GM21825 (cell line): ENCODE results near the gene SLC26A2.

Source experiments
- ATAC-seq: cut with Tn5 transposase; IDR thresholded peaks from one replicate; pipeline ENCODE4 v1.9.1; 2021; ENCODE audit warnings: mild to moderate bottlenecking, moderate library complexity; ENCODE audit not compliant: unreplicated experiment

SLC26A2 gene

DNA sequence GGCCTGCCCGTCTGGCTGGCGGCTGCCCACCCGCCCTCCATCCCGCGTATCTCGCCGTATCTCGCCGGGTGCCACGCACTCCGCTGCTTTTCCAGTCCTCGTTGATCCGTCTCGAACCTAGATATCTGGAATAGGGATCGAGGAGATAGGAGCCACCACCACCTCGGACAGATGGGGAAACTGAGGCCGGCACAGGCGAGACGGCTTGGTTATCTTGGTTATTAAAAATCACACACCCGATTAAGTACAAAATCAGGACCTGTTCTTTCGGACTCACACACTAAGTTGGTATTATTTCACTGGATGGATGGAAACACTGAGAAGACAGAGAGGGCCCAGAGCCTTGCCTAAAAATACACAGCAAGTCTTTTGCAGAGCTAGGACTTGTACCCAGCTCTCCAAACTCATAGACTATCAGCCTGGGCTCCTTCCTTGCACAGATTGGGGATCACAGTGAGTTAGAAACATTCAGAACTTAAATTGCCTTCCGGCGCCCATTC is 678 bp downstream of the SLC26A2 start:
- ATAC-seq = no peak

DNA sequence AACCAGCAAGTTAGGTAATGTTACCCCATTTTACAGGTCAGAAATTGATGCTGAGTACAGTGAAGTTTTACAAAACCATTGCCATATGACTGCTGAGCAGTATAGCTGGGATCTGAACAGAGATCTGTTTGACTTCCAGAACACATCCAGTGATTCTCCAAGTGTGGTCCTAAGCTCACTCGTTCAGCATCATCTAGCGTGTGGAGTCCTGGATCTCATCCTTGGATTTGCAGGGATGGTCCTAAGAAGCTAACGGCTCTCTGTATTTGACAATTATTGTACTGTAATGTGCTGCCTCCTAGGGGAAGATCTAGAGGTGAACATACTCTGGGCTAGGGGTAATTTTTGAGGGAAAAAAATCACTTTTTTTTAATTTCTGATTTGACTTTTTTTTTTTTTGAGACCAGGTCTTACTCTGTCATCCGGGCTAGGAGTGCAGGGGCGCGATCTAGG is 1.4 kb downstream of the SLC26A2 start:
- ATAC-seq = no peak

- ATAC-seq = no peak
Observed at GRCh38 chr5:149962601-149963300, 2.2 kb downstream of the SLC26A2 start.

DNA sequence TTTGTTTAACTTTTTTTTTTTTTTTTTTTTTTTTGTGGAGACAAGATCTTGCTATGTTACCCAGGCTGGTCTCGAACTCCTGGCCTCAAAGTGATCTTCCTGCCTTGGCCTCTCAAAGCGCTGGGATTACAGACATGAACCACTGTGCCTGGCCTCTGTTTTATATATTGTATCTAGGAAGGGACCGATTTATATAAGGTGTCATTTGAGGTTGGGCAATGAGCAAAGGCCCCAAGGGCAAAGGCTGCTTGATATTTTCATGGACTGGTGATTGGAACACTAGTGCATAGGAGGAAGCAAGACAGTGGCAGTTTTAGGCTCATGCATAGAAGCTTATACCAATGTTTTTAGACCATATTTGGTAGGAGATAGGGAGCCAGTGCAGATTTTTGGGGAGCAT is 3.2 kb downstream of the SLC26A2 start:
- no peak for ATAC-seq

- no peak for ATAC-seq
Observed at GRCh38 chr5:149966946-149967345, 6.4 kb downstream of the SLC26A2 start.

GRCh38 chr5:149969181-149969930 is 8.8 kb downstream of the SLC26A2 start:
- ATAC-seq = no peak

DNA sequence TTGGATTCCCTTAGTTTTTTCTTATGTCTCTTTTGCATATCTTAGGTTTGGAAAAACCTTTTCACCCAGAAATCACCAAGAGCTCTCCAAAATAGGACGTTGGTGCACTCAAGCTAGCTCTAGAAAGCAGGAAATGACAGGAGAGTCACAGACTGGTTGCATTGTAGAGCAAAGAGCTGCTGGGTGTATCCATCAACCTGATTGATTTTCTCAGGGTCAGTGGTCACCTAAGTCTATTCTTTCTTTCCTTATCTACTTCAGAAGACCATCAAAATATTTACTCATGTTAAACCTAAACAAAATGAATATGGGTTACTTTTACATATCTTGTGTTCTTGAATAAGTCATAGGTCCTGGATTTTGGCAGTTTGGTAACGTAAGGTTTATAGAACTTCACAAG is 14.9 kb downstream of the SLC26A2 start:
- ATAC-seq = no peak

- ATAC-seq = no peak
Observed at GRCh38 chr5:149979896-149980295, 19.3 kb downstream of the SLC26A2 start.

GRCh38 chr5:149981206-149981605 is 20.6 kb downstream of the SLC26A2 start:
- no peak for ATAC-seq

- ATAC-seq = no peak
Observed at GRCh38 chr5:149982505-149982904, 21.9 kb downstream of the SLC26A2 start.

DNA sequence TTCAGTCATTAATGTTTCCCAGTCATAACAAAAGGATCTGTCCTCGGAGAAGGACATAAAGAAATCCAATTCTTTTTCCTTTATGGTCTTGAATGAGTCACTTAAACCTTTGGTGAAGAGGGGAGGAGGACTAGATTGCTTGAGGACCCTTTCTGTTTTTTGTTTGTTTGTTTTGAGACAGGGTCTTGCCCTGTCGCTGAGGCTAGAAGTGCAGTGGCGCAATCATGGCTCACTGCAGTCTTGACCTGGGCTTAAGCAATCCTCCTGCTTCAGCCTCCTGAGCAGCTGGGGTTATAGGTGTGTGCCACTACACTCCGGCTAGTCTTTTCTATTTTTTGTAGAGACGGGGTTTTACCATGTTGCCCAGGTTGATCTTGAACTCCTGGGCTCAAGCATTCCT is 27.6 kb downstream of the SLC26A2 start:
- no peak for ATAC-seq

DNA sequence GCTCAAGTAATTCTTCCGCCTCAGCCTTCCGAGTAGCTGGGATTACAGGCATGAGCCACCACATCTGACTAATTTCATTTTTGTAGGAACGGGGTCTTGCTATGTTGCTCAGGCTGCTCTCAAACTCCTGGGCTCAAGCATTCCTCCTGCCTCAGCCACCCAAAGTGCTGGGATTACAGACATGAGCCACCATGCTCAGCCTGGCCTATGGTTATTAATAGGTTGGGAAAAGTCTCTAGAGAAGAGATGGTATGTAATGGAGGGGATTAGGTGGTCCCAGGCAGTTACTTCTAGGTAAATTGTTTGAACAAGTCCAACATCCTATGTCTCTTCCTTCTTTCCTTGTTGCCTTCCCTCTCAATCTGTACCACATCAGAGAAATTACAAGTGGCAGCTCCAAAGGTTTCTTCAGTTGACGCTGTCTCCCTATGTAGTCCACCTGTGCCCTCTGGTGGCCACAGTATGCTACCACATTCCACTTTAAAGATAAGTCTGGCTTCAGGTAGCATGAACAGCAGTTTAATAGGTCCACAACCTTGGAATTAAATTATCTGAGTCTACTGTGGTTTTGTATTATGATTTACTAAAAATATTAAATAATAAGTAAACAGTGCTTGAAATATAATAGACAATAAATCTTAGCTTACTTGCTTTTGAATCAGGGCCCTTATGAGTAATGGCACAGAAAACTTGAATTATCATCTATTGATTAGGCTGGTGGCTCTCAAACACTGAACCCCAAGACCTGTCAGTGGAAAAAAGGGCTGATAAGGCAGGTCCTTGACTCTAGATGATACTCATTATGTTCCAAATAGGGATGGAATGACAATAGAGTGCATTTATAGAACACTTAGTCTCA is 30.2 kb downstream of the SLC26A2 start:
- no peak for ATAC-seq

DNA sequence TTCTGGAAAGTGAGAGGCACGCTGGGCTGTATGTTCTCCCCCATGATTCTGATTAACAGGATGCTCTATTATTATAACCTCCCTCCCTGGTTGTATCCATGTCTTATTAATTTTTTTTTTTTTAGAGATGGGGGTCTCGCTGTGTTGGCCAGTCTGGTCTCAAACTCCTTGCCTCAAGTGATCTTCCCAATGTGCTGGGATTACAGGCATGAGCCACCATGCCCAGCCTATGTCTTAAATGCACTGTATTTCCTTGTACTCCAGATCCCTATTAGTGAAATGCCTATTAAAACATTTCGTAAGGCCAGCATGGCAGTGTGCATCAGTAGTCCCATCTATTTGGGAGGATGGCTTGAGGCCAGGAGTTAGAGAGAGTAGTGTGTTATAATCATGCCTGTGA is 32.9 kb downstream of the SLC26A2 start:
- no peak for ATAC-seq

GRCh38 chr5:149995385-149996204 is 35.0 kb downstream of the SLC26A2 start:
- no peak for ATAC-seq

DNA sequence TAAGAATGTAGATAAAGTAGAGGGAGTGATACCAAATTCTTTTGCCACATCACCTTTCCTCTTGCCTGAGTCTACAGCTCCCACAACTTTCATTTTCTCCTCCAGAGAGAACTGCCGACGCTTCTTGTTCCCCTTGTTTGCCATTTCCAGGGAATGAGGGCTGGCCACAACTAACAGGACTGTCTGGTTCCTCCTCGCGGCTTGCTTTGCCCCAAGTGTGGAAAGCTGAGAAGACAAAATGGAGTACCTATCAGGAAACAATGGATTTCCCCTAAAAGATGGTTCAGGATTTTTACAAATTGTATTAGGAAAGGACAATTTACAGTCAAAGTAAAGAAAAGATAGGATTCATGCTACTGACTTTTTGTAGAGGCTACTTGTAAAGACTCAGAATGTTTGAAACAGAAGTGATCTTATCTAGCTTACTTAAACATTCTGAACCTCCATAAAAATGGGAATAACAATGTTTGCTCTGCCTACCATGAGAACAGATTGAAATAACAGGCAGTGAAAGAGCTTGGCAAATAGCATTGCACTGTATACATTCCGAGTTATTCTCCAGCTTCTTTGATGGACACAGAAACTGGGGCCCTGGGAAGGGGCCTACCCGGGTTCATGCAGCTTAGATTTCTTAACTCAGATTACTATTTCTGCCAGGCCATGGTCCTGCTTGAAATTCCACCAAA is 35.8 kb downstream of the SLC26A2 start:
- no peak for ATAC-seq

DNA sequence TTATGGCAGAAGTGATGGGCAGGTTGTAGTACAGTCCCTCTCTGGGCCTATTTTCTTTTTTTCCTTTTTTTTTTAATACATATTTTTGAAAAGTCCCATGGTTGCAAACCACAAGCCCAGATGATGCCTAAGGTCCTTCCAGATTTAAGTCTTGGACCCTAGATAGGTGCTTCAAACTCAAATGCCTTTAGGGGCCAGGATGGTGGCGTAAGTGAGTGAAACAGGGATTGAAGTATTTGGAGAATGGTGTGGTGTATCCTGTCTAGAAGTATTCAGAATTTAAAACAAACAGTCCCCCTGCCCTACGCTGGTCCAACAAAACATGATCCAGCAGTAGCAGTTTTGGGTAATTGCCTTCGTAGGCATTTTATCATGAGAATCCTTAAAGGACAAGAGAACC is 37.7 kb downstream of the SLC26A2 start:
- no peak for ATAC-seq

GRCh38 chr5:149999359-149999758 is 38.8 kb downstream of the SLC26A2 start:
- ATAC-seq = no peak

- no peak for ATAC-seq
Observed at GRCh38 chr5:149999866-150000255, 39.3 kb downstream of the SLC26A2 start.

GRCh38 chr5:150000256-150000989 is 39.9 kb downstream of the SLC26A2 start, which contains the start of the genes HMGXB3 and TIGD6:
Gene HMGXB3 (plus strand): TSS chr5:150000739. CDS start chr5:150004853, 4,114 bp downstream.
Gene TIGD6 (minus strand): TSS chr5:150000654. CDS start chr5:149996348, 4,306 bp downstream.
- peak; percentile 88 for ATAC-seq
